NCI-H748 treated with DMSO at 0.1 percent for 48 hours (cell line): ENCODE measurements around the gene IMMP2L.
"Not testable (repeated sequence)": the region's sequence is repeated elsewhere in the genome, so short reads cannot be mapped to it uniquely, and the experiment has no call there.

Source experiments
- DNase-seq: peaks from one replicate; lab custom pipeline; 2025; lab: John Stamatoyannopoulos, UW

IMMP2L gene

GRCh38 chr7:111561904-111562732 is at the start of gene IMMP2L:
Gene IMMP2L, minus strand, starts transcription at chr7:111562492.
- peak; percentile 62 for DNase-seq

- DNase-seq: not testable (repeated sequence)
Observed at GRCh38 chr7:111609483-111610254, 47.4 kb upstream of the IMMP2L start.

- no peak for DNase-seq
Observed at GRCh38 chr7:111607621-111608020, 45.3 kb upstream of the IMMP2L start.

DNA sequence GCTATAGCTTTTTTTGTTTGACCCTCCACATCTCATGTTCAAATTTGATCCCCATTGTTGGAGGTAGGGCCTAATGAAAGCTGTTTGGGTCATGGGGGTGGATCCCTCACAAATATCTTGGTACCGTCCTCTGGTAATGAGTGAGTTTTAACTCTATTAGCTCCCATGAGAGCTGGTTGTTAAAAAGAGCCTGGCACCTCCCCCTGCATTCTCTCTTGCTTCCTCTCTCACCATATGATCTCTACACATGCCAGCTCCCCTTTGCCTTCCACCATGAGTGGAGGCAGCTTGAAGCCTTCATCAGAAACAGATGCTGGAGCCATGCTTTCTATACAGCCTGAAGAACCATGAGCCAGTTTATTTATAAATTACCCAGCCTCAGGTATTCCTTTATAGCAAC is 43.0 kb upstream of the IMMP2L start:
- no peak for DNase-seq

DNA sequence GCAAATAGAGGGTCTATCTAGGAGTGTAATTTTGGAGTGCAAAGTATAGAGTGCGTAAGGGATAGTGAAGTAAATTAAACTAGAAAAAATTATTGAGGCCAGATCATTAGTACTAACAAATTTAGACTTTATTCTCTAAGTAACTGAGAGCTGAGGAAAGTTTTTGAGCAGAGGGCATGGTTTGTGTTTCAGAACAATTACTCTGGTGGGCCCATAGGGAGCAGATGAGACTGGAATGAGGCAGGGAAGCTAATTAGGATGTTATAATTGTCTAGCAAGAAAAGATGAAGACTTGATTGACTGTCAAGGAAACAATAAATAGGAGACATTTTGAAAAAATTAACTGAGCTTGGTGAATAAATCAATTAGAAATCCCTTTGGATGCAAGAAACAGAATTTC is 37.8 kb upstream of the IMMP2L start:
- DNase-seq: no peak

DNA sequence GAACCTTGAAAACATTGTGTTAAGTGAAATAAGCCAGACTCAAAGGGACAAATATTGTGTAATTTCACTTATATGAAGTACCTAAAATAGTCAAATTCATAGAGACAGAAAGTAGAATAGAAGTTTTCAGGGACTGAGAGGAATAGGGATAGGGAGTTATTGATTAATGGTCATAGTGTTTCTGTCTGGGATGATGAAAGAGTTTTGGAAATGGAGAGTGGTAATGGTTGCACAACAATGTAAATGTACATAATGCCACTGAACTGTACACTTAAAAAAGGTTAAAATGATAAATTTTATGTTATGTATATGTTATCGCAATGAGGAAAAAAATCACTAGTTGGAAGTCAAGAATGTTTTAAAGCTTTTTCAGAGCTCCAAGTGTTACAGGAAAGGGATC is 33.5 kb upstream of the IMMP2L start:
- DNase-seq: no peak

- no peak for DNase-seq
Observed at GRCh38 chr7:111594602-111595001, 32.3 kb upstream of the IMMP2L start.

- no peak for DNase-seq
Observed at GRCh38 chr7:111593343-111593742, 31.1 kb upstream of the IMMP2L start.

DNA sequence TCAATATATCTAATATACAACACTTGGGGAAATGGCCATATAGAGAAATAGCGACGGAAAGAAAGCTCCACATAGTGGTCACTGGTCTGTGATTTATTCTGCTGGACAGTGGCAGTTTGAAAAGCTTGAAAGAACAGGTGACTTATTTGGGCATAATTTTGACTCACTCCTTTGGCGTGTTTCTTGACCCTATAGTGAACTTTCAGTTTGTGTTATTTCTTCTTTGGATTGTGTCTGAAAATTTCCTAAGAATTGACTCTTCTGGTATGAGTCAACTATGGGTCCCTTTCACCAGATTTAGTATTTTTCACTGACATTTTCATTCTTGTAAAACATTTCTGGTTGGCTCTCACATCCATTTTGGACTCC is 25.8 kb upstream of the IMMP2L start:
- no peak for DNase-seq

DNA sequence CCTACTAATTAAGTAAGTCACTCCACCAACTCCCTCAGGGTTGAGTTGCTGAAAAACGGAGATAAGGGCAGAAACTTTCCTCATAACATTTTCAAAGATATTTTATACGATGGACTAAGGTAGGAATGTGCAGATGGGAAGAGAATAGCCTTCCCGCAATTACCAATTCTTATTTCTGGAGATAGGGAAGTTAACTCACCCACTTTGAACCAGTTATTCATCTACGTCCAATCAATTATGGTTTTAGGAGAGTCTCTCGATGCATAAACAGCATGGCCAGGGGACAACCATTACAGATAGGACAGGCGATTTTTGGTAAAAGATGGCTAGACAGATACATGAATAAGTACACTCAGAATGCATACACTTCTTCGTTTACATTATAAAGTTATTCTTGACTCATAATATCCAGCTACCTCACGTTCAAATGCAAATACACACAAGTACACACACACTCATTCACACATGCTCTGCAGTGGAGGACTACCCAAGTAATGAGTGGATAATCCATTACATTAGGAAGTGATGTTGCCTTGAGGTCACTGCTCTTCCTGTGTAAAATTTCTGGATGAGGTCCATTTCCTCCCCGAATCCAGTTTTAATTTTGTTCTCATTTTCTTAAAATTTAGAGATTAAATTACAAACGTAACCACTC is 25.2 kb upstream of the IMMP2L start:
- DNase-seq: no peak

- DNase-seq: no peak
Observed at GRCh38 chr7:111586711-111587409, 24.6 kb upstream of the IMMP2L start.

DNA sequence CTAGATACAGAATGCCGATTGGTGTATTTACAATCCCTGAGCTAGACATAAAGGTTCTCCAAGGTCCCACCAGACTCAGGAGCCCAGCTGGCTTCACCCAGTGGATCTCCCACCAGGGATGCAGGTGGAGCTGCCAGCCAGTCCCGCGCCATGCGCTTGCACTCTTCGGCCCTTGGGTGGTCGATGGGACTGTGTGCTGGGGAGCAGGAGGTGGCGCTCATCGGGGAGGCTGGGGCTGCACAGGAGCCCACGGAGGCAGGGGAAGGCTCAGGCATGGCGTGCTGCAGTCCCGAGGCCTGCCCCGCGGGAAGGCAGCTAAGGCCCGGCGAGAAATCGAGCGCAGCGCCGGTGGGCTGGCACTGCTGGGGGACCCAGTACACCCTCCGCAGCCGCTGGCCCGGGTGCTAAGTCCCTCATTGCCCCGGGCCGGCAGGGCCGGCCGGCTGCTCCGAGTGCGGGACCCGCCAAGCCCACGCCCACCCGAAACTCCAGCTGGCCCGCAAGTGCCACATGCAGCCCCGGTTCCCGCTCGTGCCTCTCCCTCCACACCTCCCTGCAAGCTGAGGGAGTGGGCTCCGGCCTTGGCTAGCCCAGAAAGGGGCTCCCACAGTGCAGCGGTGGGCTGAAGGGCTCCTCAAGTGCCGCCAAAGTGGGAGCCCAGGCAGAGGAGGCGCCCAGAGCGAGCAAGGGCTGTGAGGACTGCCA is 19.6 kb upstream of the IMMP2L start:
- not testable (repeated sequence) for DNase-seq

DNA sequence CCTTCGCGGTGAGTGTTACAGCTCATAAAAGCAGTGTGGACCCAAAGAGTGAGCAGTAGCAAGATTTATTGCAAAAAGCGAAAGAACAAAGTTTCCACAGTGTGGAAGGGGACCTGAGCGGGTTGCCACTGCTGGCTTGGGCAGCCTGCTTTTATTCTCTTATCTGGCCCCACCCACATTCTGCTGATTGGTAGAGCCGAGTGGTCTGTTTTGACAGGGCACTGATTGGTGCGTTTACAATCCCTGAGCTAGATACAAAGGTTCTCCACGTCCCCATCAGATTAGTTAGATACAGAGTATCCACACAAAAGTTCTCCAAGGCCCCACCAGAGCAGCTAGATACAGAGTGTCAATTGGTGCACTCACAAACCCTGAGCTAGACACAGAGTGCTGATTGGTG is 18.9 kb upstream of the IMMP2L start:
- DNase-seq: not testable (repeated sequence)

- DNase-seq: no peak
Observed at GRCh38 chr7:111578754-111579153, 16.5 kb upstream of the IMMP2L start.

DNA sequence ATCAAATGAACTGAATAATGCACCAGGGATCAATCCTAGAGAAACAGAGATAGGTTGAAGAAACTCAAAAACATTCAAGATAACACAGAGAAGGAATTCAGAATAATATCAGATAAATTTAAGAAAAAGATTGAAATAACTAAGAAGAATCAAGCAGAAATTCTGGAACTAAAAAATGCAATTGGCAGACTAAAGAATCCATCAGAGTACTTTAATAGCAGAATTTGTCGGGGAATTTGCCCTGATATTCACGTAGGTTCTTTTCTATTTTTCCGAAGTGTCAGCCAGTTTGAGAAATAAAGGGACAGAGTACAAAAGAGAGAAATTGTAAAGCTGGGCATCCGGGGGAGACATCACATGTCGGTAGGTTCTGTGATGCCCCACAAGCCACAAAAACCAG is 9.4 kb upstream of the IMMP2L start:
- DNase-seq: no peak

GRCh38 chr7:111568870-111569462 is 6.7 kb upstream of the IMMP2L start:
- no peak for DNase-seq

- DNase-seq: no peak
Observed at GRCh38 chr7:111568419-111568818, 6.1 kb upstream of the IMMP2L start.

DNA sequence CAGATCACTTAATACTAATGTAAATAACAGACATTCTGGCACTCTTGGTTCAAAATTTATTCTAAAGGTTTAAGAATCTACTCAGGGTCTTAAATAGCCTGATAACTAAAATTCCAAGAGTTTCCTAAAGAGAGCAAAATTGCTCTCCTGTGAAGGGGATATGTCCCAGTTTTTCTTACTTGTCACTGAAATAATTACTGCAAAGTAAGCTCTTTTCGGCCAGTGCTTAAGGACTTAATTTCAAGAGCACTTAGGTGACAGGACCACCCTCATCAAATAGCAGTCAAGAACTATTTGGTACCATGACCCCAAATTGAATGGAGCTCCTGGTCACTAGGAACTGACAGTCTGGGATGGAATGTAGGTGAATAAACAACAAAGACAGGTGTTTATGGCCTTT is 1.8 kb upstream of the IMMP2L start:
- DNase-seq: no peak

DNA sequence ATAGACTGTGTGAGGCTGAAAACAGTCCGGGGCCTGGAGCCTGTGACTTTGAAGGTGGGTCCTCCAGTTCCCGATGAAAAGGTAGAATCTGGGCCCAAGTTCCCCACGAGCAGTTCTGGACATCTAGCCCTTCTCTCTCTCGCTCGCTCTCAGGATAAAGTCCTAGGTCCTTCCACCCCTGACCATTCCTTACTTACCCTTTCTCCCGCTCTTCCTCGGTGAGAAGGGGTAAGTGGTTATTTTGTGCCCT is 713 bp downstream of the IMMP2L start:
- no peak for DNase-seq

- no peak for DNase-seq
Observed at GRCh38 chr7:111560773-111561653, 1.3 kb downstream of the IMMP2L start.

- no peak for DNase-seq
Observed at GRCh38 chr7:111558991-111559390, 3.3 kb downstream of the IMMP2L start.
